ENCODE results near the gene SH3BP5.

Gene SH3BP5

DNA sequence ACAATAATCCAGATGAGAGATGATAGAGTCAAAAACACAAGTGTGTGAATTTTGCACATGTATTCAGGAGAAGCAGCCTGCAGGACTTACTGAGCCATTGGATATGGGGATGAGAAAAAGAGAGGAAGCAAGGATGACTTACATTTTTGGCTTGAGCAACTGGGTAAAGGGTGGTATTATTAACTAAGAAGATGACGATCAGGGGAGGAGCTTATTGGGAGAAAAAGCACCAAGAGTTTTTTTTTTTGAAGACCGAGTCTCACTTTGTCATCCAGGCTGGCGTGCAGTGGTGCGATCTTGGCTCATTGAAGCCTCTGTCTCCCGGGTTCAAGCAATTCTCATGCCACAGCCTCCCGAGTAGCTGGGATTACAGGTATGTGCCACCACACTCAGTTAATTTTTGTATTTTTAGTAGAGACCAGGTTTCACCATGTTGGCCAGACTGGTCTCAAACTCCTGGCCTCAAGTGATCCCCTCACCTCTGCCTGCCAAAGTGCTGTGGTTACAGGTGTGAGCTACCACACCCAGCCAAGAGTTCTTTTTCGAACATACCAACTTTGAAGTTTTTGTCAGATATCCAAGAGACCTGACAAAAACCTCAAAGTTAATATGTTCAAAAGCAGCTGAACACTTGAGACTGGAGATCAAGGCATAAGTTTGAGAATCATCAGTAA, 14.8 kb upstream of the SH3BP5 start:
- FAIRE-seq: no peak

DNA sequence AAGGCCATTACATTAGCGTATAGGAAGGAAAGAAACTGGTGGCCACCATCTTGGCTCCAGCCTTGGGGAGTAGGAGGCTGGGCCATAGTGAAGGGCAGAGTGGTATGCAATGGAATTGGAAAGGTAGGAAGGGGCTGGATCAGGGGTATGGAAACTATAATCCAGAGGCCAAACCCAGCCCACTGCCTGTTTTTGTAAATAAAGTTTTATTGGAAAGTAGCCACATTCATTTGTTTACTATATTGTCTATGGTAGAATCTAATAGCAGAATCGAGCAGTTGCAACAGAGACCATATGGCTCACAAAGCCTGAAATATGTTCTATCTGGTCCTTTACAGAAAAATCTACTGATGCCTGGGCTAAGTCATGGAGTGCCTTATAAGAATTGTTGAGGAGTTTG, 14.1 kb upstream of the SH3BP5 start:
- FAIRE-seq: no peak

DNA sequence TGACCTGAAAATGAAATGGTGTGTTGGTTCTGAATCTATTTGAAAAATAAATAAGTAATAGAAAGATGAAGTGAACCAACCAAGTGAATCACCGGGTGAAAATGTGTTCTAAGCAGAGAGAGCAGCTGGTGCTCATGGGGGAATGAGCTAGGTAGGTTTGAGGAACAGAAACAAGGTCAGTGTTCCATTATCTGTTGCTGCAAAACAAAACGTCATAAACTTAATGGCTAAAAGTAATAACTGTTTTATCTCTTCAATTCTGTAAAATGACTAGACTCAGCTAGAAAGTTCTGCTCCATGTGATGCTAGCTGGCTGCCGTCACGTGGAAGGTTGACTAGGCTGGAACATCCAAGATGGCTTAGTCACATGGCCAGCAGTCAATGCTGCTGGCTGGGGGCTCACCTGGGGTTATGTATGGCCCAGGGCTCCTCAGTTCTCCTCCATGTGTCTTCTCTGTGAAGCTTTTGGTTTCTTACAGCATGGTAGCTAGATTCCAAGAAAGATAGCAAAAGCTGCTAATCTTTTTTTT, 13.3 kb upstream of the SH3BP5 start:
- FAIRE-seq: no peak

DNA sequence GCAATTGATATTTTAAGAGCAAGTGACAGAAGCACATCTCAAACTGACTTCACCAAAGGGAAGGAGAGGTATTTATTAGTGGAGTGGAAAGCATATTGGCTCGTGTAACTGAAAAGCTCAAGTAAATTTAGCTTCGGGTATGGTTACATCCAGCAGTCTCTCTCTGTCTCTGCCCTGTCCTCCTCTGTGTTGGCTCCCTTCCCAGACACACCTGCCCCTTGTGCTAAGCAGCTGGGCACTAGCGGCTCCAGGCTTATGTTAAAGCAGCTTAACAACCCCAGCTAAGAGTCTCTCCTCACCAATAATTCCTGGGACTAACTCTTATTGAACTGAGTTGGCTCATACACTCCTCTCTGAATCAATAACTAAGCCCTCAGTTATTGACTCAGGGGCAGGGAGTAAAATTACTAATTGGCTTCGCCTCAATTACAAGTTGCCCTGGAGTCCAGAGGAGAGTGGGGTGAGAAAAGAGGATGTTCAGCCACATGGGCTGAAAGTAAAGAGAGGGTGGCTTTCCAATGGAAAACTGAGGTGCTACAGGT, 12.8 kb upstream of the SH3BP5 start:
- no peak for FAIRE-seq

DNA sequence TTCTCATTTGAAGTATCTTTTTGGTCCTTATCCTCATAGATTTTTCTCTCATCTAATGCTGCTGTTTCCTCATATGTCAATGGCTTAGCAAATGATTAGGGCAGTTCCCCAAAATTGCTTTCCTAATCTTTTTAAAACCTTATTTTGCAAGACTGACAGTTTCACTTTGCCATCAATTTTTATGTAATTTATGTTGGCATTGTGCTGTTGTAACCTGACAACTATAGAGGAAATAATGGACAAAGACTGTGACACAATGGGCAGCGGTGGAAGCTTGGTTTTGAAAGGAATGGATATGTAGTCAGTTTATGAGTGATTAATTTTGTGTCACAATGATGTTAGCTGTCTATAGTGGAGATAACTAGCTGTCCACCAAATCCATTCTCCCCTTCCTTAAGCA, 10.6 kb upstream of the SH3BP5 start:
- no peak for FAIRE-seq

DNA sequence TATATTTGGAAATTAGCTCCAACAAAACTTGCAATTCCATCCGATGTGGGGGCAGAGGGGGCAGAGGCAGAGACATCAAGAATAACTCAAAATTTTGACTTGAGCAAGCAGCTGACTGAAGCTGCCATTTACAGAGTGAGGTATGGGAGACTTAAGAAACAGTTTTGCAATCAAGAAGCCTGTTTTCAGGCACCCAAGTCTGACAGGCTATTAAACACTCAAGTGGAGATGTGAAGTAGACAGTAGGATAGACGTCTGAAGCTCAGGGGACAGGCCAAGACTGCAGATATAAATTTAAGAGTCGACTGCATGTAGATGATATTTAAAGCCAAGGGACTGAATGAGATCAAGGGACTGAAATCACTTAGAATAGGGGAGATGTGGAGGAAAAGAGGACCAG, 9.9 kb upstream of the SH3BP5 start:
- FAIRE-seq: no peak

DNA sequence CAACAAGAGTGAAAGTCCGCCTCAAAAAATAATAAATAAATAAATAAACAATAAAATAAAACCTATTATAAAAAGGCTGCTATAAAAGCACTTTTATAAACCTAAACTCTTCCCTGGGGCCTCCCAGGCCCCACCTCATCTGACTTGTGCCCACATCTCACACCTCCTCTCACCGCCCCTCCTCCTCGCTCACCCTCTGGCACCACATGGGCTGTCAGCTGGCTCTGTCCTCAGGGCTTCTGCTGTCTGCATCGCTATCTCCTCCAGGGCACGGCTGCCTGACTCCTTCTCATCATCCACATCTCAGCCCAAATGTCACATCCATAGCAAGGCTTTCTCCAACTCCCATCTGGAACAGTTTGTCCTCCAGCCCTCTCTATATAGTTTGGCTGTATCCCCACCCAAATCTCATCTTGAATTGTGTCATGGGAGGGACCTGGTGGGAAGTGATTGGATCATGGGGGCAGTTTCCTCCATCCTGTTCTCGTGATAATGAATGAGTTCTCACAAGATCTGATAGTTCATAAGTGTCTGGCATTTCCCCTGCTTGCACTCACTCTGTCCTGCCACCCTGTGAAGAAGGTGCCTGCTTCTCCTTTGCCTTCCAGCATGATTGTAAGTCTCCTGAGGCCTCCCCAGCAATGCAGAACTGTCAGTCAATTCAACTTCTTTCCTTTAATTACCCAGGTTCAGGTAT, 8.8 kb upstream of the SH3BP5 start:
- no peak for FAIRE-seq

DNA sequence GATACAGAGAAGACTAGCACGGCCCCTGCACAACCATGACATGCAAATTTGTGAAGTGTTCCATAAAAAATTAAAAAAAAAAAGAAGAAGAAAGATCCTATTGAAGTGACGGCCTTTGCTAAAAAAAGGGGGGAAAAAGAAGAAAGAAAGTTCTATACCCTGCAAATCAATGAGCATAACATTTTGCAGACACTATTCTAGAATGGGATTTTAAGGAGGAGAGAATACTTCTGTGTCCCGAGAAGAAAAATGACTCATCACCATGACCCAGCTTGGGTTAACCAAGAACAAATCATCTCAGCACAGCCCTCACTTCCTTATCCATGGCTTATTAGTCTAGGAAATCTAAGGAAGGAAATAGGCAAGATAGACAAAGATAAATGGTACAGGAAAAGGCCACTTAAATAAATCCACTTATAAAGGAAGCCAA, 7.4 kb upstream of the SH3BP5 start:
- FAIRE-seq: no peak

DNA sequence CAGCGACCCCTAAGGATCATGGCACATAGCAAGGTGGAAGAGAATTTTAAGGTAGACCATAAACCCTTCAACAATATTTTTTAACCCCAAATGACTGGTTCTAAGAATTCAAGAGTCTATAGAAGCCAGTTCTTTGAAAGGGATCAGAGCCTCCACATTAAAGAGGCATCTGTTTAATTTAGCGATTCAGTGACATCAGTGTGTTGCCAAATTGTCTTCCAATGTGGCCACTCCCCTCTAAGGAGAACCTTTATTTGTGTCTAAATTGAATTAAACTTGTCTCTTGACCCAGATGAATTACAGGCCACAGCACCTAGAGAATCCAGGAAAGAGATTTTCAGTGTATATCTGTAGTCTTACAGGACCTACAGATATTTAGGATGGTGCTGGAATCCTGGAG, 6.6 kb upstream of the SH3BP5 start:
- FAIRE-seq: no peak

DNA sequence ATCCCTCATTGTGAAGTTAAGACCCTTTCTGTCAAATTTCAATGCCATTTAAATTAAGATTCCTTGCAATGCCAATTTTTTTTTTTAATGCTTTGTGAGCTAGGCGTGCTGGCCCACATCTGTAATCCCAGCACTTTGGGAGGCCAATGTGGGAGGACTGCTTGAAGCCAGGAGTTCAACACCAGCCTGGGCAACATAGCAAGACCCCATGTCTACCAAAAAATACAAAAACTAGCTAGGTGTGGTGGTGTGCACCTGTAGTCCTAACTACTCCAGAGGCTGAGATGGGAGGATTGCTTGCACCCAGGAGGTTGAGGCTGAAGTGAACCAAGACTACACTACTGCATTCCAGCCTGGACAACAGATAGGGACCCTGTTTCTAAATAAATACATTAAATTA, 5.6 kb upstream of the SH3BP5 start:
- FAIRE-seq: no peak

DNA sequence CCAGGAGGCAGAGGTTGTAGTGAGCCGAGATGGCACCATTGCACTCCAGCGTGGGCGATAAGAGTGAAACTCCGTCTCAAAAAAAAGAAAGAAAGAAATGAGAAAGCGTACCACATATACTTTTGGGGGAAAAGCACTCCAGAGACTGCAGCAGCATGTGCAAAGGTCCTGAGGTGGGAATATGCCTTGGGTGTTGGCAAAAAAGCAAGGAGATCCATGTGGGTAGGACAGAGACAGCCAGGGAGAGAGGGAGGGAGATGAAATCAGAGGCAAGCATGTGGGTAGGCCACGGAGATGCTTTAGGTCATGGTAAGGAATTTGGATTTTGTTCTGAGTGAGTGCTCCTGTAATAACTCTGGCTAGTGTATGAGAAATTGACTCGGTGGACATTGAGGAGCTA, 3.7 kb upstream of the SH3BP5 start:
- no peak for FAIRE-seq

DNA sequence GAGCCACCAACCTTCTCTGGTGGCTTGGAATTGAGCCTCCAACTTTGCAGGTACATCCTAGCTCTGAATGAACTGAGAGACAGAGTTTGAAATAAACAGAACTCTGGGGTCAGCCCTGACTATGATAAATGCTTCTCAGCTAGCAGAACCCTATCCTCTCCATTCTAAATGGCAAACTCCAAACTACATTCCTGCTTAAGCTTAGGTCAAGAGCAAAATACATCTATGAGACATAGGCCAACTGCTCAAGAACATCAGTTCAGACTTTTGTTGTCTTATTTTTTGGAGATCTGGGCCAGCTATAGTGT, 1.5 kb upstream of the SH3BP5 start:
- no peak for FAIRE-seq

DNA sequence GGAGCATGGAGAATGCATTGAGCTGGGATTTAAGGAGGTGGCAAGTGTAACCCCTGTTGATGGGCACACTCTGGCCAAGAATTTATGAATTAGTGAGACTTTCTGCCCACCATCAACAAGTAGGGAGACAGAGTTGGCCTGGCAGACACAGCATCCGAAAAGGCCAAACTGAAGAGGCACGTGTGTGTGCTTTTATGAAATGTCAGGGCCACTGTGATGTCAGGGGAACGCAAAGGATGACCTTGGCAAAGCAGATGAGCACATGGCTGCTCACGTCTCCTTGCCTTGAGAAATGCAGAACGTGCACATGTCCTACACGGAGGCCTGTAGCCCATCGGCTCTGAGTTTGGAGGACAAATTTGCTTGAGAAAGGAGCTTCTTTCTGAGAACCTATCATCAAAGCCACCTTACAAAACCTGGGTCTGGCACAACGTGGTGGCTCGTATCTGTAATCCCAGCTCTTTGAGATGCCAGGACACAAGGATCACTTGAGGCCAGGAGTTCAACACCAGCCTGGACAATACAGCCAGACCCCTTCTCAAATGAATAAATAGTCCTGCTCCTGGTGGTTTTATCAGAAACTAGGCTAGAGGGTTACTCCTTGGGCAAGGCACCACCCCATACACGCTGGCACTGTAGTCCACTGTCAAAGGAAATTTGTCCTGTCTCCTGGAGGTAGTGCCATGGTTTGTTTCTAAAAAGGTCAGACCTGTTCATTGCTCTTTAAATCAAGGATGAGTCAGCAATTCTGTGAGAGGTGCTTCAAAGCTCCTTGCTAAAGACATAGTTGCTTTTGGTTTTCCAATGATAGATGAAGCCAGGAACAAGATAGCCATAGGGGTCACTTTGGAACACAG, 941 bp upstream of the SH3BP5 start:
- no peak for FAIRE-seq

DNA sequence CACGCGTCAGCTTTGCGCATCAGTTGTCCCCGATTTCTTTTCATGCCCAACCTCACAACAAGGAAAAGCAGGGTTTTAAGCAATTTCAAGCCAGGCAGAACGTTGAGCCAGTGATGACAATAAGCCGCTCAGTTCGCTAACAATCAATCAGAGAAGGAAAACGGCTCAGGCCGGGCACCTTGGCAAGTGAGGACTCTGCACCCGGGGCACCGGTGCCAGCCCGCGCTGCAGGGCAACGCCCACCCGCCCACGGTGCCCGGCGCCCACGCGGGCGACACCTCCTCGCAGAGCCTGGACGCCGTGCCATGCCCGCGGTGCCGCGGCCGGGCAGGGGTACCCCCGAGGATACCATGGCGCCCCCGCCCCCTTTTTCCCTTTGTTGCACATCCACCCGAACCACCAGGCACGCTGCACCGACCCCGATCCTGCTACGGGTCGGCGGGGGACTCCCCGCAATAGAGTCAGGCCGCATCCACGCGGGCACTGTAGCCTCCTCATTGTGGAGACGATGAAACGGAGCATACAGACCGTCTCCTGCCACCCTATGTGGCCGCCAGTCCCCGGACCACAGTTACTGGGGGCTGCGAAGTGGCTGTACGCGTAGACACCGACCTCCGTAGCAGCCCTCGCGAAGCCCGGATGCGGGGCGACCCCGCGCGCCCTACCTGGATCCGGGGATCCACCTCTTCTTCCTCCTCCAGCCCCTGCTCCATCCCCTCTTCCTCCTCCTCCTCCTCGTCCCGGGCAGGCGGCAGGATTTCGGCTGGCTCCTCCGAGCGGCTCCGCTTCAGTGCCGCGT, 581 bp downstream of the SH3BP5 start:
- FAIRE-seq: no peak

DNA sequence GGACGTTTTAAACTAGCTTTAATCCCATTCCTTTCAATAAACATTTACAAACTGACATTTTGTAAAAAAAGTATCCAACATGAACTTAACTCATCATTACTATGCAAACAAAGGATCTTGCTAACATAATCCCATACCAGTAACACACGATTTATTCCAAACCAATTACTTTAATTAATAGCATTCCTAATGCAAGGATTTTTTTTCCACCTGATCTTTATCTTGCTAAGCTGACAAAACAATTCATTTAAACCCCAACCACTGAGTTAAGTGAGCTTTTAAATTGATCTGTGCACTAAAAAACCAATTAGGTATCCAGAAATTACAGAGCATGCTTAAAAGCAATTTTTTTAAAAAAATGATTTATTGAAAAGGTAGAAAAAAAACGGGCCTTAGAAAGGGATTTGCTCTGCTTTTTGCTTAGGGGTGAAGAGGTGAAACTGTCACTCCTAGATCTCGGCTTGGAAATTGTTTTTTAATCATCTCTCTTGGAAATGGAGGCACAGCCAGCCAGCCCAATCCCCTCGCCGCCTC, 1.2 kb downstream of the SH3BP5 start:
- no peak for FAIRE-seq

DNA sequence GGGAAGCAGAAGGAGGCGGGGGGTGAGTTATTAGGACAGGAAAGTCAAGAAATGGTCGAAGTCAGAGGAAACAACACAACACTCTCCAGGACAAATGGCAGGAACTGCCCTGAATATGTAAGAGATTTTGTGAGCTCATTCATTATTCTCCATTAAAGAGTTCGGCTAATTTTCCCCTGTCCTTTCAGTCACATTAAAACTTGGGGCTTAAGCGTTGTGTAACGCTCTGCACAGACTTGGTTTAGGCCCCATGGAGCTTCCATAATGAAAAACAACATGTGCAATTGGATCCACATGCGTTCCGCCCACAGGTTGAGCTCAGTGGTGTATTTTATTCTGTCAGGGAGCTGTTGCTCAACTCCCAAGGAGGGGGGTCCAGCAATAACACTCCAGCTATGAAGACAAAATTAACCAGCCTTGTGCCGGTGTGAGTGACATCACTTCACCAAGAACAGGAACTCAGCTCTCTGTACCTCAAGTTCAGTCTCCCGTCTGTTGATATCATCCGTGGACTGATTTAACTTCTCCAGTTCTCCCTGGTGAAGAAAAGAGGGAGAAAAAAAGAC, 2.3 kb downstream of the SH3BP5 start:
- FAIRE-seq: no peak

DNA sequence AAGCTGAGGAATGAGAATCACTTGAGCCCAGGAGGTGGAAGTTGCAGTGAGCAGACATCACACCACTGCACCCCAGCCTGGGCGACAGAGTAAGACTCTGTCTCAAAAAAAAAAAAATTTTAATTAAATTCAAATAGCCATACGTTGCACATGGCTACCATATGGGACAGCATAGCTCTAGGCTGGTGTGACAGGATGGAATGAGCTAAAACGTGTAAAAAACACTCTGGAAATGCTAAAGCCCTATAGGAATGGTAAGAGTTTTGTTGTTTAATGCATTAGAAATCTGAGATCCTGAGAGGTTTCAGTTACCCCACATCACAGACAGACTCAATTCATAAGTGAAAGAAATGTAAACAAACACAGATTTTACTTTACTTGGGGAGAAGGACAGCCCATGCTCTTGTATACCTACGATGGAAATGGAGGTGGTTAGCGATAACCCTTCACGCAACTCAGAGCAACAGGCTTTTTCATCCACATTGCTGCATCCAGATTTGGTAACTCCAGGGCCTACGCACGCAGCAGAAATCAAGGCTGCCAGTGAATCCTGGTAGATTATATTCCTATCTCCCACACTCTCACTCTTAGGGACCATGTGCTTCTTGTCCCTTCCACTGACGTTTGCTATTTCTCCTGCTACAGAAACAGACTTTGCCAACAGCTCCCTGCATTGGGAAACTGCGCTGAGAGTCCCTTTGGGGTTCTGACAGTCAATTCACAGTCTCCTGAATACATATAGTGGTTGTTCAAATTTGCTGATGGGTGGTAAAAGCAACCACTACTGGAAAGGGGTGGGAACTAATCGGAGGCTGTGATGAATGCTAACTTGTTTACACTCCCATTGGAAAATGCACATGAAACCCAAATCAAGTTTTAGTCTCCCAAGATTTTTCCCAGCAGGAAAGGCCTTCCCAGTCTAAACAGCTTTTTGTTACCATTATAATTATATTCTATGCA, 3.1 kb downstream of the SH3BP5 start:
- FAIRE-seq: no peak

DNA sequence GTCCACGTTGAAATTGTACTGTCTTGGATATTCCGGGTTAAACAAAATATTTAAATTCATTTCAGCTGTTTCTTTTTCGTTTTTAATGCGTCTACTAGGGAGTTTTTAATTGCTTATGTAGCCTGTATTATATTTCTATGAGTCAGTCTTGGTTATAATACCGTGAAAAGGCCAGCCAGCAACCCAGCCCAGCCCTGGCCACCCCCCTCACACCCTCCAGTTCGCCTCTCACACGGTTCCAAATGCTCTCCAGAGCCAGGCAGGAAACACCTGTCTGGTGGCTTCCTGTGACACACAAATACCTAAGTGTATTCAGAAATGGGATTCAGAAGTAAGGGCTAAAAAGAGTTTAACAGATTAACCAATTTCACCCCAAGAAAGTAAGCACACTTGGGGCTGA, 4.4 kb downstream of the SH3BP5 start:
- FAIRE-seq: no peak

DNA sequence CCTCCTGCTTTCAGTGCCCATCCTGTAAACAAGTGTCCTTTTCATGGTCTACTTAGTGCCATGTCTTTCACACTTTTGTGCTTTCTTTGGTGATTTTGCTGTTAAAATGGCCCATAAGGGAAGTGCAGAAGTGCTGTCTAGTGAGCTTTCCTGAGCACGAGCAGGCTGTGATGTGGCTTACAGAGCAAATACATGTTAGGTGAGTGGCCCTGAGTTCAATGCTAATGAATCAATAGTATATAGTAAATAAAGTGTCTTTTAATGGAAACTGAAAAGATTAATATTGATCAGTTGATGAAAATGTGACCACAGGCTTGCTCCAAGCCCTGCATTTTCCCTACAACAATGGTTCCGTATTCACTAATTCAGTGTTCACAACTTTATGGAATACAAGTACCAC, 5.7 kb downstream of the SH3BP5 start:
- no peak for FAIRE-seq

DNA sequence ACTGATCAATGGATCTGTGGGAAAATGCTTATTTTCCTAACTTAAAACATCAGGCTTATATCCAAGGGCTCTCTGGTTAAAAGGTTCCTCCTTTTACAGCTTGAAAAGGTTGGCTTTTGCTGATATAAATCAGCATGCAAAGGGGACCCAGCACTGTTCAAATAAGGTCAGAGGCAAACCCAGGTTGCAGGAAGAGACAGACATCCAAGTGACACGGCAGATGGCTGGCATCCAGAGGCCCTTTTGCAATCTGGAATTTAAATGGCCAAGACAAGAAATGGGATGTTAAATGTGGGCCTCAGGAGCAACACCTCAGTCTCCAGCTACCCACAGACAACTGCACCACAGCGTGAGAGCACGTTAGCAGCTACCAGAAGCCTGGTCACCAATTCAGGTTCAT, 6.3 kb downstream of the SH3BP5 start:
- FAIRE-seq: no peak

DNA sequence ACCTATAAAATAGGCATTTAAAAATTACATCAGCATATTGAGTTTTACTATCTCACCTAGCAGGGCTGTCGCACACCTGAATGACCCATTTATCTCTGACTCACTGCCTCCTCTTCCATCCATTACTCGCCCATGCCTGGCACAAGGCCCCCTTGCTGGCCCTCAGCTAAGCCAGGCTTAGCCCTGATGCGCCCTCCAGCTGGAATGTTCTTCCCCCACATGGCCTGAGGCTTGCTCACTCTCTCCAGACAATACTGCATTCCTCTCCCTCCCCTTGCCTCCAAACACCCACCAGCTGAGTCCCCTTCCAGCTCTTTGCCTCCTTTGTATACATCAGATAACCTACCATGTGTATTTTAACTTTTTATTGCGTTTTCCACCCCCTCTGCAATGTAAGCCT, 7.2 kb downstream of the SH3BP5 start:
- FAIRE-seq: no peak

Measured in endometrium (tissue), 2 donors.